Panc1 (cell line): ENCODE results near the gene TEX14. TPM values are rescaled to one million over a fixed set of nuclear protein-coding genes. Genes with fewer than 3 reads are reported as not detected.
"Not testable (repeated sequence)": the region's sequence is repeated elsewhere in the genome, so short reads cannot be mapped to it uniquely, and the experiment has no call there.

ENCODE experiments used
- ATAC-seq: fragments of 200-7000 bp; cut with Tn5 transposase; 2 replicates; pipeline ENCODE4 v1.9.1; 2020; ENCODE audit warnings: mild to moderate bottlenecking, moderate library complexity
- BruUV-seq: library from RNA; stranded (reverse); fragments of 400-500 nt; replicated peaks from 2 replicates; lab custom pipeline; 2021; lab: Mats Ljungman, UMichigan
- CTCF ChIA-PET: fragments of 300-600 bp; sonication (Branson Sonifier 250); formaldehyde crosslinking; loops from one replicate; lab custom pipeline; 2022; ENCODE audit warnings: antibody characterized with exemption; lab: Charles Lee
- POLR2A ChIA-PET: fragments of 300-600 bp; sonication (Branson Sonifier 250); formaldehyde crosslinking; loops from one replicate; lab custom pipeline; 2022; ENCODE audit warnings: antibody characterized with exemption; lab: Charles Lee
- DNase-seq: peaks from one replicate; pipeline ENCODE4 v3.0.0-alpha.2; 2010; ENCODE audit warnings: low read depth, low spot score
- H3K27ac ChIP-seq: 2 replicates; pipeline ENCODE4 v1.5.1; 2011; ENCODE audit warnings: mild to moderate bottlenecking, low read length, inconsistent platforms
- H3K27me3 ChIP-seq: fragments of 200-500 bp; sonication (Bioruptor generic); 2 replicates; pipeline ENCODE4 v1.6.0; 2014; ENCODE audit warnings: low read length, inconsistent platforms; ENCODE audit not compliant: control insufficient read depth, insufficient read depth
- H3K36me3 ChIP-seq: fragments of 200-500 bp; sonication (Bioruptor generic); 2 replicates; pipeline ENCODE4 v1.5.1; 2014; ENCODE audit warnings: inconsistent platforms, mild to moderate bottlenecking, low read length, moderate library complexity; ENCODE audit not compliant: control insufficient read depth, insufficient read depth
- H3K4me1 ChIP-seq: 2 replicates; pipeline ENCODE4 v1.5.1; 2011; ENCODE audit warnings: inconsistent platforms, mild to moderate bottlenecking, low read length, moderate library complexity; ENCODE audit not compliant: control insufficient read depth, insufficient read depth
- H3K4me3 ChIP-seq, 2 experiments: 2 replicates each; pipeline ENCODE4 v1.5.1; 2011 to 2012; ENCODE audit warnings: low read depth in 2 of 2, low read length in 2 of 2, mild to moderate bottlenecking in 2 of 2, inconsistent platforms in 1 of 2, moderate library complexity in 1 of 2
- H3K9me3 ChIP-seq: fragments of 200-500 bp; sonication (Bioruptor generic); 2 replicates; pipeline ENCODE4 v1.5.1; 2014; ENCODE audit warnings: low read depth, mild to moderate bottlenecking, inconsistent platforms, low read length, moderate library complexity; ENCODE audit not compliant: control insufficient read depth, insufficient read depth
- POLR2AphosphoS5 ChIP-seq: IDR thresholded peaks from 2 replicates; pipeline ENCODE4 v1.6.1; 2012; ENCODE audit warnings: mild to moderate bottlenecking, low read depth, low read length, moderate library complexity
- REST ChIP-seq, 2 experiments: IDR thresholded peaks; 2 replicates each; pipeline ENCODE4 v1.6.1; 2011 to 2012; ENCODE audit warnings: low read depth in 2 of 2, control low read depth in 1 of 2, low read length in 1 of 2, mild to moderate bottlenecking in 1 of 2, moderate library complexity in 1 of 2; ENCODE audit not compliant: insufficient read depth in 1 of 2
- SIN3A ChIP-seq: IDR thresholded peaks from 2 replicates; pipeline ENCODE4 v1.6.1; 2012; ENCODE audit warnings: low read depth, mild to moderate bottlenecking, low read length, moderate library complexity, borderline replicate concordance; ENCODE audit not compliant: insufficient read depth
- TCF7L2 ChIP-seq: IDR thresholded peaks from 2 replicates; pipeline ENCODE4 v1.6.1; 2011; ENCODE audit warnings: mild to moderate bottlenecking, low read depth, low read length, inconsistent platforms
- in situ Hi-C: cut with HindIII; loops from 2 replicates; pipeline ENCODE4 v1.10.0; 2016; ENCODE audit warnings: low sequenced_read_pairs, low pct_unique_long_range_greater_than_20kb
- intact Hi-C: fragments of 100-400 bp; cut with micrococcal nuclease; formaldehyde crosslinking; loops from one replicate; pipeline ENCODE4 v1.10.0; 2022; ENCODE audit not compliant: unreplicated experiment
- total RNA-seq: library from RNA; stranded (reverse); gene quantifications from one replicate; pipeline ENCODE4 v1.2.1, GENCODE V29; 2021; ENCODE audit not compliant: unreplicated experiment
- TF ChIP-seq, protein P1 (sequence below): fragments of 450-650 bp; IDR thresholded peaks from 2 replicates; pipeline ENCODE4 v1.5.1; 2017; ENCODE audit warnings: mild to moderate bottlenecking

TEX14 gene
- total RNA-seq, 1 experiment from 2014 or later, result not detected

- H3K9me3 ChIP-seq, result no peaks in the 10 kb centered on the region
- no peaks in the 10 kb centered on the region for H3K27me3 ChIP-seq
- no peak overlapping the region for H3K4me3 ChIP-seq
- TF ChIP-seq TCF7L2 (no peak), POLR2AphosphoS5 (no peak), SIN3A (no peak), REST (IDR thresholded peaks at IDR 0.05; ENCODE audit: insufficient read depth in 1 of 2, low read depth in 2 of 2, low read length in 1 of 2) (no peak)
- TF ChIP-seq, protein P1, sequence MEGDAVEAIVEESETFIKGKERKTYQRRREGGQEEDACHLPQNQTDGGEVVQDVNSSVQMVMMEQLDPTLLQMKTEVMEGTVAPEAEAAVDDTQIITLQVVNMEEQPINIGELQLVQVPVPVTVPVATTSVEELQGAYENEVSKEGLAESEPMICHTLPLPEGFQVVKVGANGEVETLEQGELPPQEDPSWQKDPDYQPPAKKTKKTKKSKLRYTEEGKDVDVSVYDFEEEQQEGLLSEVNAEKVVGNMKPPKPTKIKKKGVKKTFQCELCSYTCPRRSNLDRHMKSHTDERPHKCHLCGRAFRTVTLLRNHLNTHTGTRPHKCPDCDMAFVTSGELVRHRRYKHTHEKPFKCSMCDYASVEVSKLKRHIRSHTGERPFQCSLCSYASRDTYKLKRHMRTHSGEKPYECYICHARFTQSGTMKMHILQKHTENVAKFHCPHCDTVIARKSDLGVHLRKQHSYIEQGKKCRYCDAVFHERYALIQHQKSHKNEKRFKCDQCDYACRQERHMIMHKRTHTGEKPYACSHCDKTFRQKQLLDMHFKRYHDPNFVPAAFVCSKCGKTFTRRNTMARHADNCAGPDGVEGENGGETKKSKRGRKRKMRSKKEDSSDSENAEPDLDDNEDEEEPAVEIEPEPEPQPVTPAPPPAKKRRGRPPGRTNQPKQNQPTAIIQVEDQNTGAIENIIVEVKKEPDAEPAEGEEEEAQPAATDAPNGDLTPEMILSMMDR, result no peak
- in situ Hi-C loops, result no loop called here
- no peak for DNase-seq
- no peak overlapping the region for H3K27ac ChIP-seq
- intact Hi-C loops, result no loop called here
- BruUV-seq, result no TSS peak
- ATAC-seq, result no peak
- no peaks in the 10 kb centered on the region for H3K36me3 ChIP-seq
- H3K4me1 ChIP-seq, result peaks cover 9% of the 10 kb centered on the region; the same call in 1 of the 2 replicates
- POLR2A ChIA-PET, result no interaction called here
- CTCF ChIA-PET, result no interaction called here
Measured at GRCh38 chr17:58680038-58680369, 11.8 kb downstream of the TEX14 start.

- H3K9me3 ChIP-seq, result no peaks in the 10 kb centered on the region
- BruUV-seq, result TSS peak; percentile 100
- H3K36me3 ChIP-seq, result no peaks in the 10 kb centered on the region
- ChIA-PET POLR2A (interaction anchor here (0.6 kb wide), 1 partner anchor 24 kb away, joined by 5 read pairs; no protein-coding TSS in a partner anchor), CTCF (no interaction called here)
- in situ Hi-C loops, result no loop called here
- no peaks in the 10 kb centered on the region for H3K27me3 ChIP-seq
- intact Hi-C loops, result no loop called here
- no peak overlapping the region for H3K4me3 ChIP-seq
- peak; percentile 91 for ATAC-seq
- TF ChIP-seq, protein P1, result no peak
- TF ChIP-seq POLR2AphosphoS5 (peak; percentile 100), SIN3A (peak; percentile 79; the same call in 1 of the 2 replicates), TCF7L2 (no peak), REST (IDR thresholded peaks at IDR 0.05; ENCODE audit: insufficient read depth in 1 of 2, low read depth in 2 of 2, low read length in 1 of 2) (peak in 1 of 2 experiments; percentile 39; a peak in 1 of 4 replicates)
- H3K4me1 ChIP-seq, result peaks cover 9% of the 10 kb centered on the region; the same call in 1 of the 2 replicates
- peak overlapping the region; percentile 54; the same call in 1 of the 2 replicates for H3K27ac ChIP-seq
- peak; percentile 75 for DNase-seq
Measured at GRCh38 chr17:58679263-58680037, 12.4 kb downstream of the TEX14 start.

- in situ Hi-C loops, H3K4me3 ChIP-seq, BruUV-seq, H3K27ac ChIP-seq, H3K36me3 ChIP-seq, H3K27me3 ChIP-seq, intact Hi-C loops, CTCF ChIA-PET, ATAC-seq, H3K4me1 ChIP-seq, DNase-seq, H3K9me3 ChIP-seq: not testable (repeated sequence)
- POLR2A ChIA-PET, result interaction anchor here (0.7 kb wide), 1 partner anchor 96 kb away, joined by 3 read pairs; no protein-coding TSS in a partner anchor
Measured at GRCh38 chr17:58678287-58678686, 13.6 kb downstream of the TEX14 start.
